ENCODE results near the gene PLEKHG4B.
"Not testable (repeated sequence)": the region's sequence is repeated elsewhere in the genome, so short reads cannot be mapped to it uniquely, and the experiment has no call there.

PLEKHG4B gene

DNA sequence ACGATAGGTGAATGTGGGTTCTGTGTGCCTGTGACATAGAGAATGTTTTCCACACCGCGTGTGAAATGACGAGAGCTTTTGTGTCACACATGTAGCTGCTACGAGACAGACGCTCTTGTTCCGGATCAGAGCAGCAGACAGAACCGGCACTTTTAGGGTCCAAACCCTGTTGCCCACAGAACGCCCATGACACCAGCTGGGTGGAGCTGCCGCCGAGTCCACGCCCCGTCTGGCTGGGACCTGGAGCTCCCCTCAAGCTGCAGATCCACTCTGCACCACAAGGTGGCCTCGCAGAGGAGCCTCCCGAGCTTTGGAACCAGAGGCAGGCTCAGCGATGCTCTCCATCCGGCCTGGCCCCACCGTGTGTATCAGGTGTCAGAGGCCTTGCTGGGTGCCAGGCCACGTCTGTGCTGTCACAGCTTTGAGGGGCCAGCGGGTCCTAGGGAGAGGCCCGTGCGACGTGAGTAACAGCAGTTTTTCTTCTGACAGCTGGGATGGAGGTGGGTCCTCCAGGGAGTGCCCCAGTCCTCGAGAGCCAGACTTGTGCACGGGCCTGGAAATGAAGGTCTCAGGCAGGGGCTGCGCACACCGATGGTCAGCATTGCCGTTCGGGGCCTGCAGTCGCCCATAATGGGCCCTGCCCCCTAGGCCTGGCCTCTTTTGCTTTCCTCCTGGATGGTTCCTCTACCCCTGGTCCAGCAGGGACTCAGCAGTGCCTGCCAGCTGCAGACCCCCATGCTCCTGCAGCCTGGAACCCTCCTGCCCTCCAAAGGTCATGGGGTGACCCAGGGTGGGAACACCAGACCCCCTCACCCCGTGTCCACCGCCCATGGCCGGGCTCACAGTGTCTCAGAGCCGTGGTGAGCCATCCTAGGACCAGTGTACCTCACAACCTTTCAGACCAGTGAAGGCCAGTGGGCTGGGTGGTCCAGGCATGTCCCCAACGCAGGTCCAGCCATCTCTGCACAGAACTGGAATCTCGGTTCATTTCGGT, 96.8 kb downstream of the PLEKHG4B start:
- DNase-seq (ENCODE audit: low spot score): peak; percentile 85

GRCh38 chr5:189486-189885, 97.5 kb downstream of the PLEKHG4B start:
- DNase-seq (ENCODE audit: low spot score): no peak

DNA sequence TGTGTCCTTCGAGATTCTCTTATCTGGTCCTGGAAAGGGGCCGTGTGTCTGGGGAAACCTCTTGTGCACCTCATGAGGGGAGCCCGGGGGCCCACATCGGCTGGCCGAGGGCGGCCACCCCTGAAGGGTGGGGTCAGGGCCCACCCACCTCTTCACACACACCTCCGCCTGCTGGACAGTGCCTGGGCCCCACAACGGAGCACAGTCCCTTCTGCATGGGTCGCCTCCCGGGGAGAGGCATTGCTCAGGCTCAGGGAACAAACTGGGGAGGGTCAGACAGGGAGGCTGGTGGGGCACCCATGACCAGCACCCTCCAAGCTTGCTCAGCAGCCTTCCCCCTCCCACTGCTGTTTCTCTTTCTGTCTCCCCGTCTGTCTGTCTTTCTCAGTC, 98.0 kb downstream of the PLEKHG4B start:
- no peak for DNase-seq (ENCODE audit: low spot score)

GRCh38 chr5:190366-191035, 98.5 kb downstream of the PLEKHG4B start:
- DNase-seq (ENCODE audit: low spot score): no peak

DNA sequence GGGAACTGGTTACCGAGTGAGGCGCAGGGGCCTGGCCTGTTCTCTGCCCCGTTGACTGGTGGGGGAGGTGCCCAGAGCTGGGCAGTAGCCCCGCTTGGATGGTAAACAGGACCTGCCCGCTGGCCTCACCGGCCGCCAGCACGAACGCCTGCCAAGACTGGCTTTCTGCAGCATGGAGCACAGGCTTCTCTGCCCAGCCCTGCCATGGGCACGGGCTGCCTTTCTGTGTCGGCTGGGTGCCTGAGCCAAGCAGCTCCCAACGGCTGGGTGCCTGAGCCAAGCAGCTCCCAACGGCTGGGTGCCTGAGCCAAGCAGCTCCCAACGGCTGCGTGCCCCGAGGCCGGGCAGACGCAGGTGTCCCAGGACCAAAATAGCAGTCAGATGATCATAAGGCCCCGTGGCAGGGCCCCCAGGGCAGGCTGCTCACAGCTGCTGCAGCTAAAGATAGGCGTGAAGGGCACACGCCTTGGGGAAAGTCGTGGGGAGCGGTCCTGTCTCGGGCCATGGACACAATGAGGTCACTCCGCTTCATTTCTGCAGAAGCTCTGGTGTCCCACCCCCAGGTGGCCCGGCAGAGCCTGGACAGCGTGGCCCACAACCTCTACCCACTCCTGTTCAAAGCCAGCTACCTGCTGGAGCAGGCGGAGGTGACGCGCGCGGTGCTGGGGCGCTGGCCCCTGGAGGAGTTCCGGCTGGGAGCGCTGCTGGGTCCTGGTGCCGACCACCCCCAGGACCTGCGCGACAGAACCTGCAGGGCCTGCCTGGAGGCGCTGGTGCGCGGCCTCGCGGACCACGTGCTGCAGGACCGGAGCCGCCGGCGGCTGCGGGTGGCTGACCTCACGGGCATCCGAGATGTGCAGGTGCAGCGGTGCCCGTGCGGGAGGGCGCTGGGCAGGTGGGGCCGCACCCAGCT, 99.3 kb downstream of the PLEKHG4B start, which contains the start of gene LRRC14B:
Gene LRRC14B (plus strand): TSS at position 460 of the 913 bp plus-strand sequence. CDS start 44 bp downstream, at position 504.
- no peak for DNase-seq (ENCODE audit: low spot score)

- DNase-seq (ENCODE audit: low spot score): no peak
Observed at GRCh38 chr5:191949-192690, 100.2 kb downstream of the PLEKHG4B start.

- no peak for DNase-seq (ENCODE audit: low spot score)
Observed at GRCh38 chr5:192691-192969, 100.7 kb downstream of the PLEKHG4B start.

DNA sequence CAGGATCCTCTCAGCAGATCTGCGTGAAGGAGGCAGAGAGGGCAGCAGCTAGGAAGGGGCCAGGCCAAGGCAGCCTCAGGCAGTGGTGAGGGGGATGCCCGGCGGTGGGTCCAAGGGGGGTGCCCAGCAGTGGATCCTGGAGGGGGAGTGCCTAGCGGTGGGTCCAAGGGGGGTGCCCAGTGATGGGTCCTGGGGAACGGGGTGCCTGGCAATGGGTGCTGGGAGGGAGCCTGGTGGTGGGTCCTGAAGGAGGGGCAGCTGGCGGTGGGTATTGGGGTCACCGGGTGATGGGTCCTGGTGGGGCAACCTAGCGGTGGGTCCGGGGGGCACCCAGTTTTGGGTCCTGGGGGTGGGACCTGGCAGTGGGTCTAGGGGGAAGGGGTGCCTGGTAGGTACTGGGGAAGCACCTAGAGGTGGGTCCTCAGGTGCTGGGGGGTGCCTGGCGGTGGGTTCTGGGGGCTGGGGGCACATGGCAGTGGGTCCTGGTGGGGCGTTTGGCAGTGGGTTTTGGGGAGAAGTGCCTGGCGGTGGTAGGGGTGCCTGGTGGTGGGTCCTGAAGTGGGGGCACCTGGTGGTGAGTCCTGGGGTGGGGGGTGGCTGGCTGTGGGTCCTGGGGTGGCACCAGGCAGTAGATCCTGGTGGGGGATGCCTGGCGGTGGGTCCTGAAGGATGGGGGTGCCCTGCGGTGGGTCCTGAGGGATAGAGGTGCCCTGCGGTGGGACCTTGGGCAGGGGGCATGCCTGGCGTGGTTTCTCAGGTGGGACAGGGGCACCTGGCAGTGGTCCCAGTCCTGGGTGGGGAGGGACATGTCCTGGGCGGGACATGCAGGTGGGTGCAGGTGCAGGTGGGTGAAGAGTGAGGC, 101.2 kb downstream of the PLEKHG4B start:
- no peak for DNase-seq (ENCODE audit: low spot score)

DNA sequence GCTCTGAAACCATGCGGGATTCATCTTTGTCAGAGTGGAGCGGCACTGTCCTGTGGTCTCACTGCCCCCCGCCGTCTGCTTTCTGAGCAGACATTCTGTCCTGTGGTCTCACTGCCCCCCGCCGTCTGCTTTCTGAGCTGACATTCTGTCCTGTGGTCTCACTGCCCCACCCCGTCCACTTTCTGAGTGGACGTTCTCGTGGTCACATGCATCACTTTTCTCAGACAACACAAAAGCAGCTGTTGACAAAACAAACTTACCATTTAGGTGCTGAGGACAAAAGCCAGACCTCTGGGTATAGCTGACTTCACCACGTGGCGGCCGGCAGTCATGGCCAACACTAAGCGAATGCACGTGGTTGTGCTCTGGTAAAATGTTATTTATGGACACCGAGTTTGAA, 102.1 kb downstream of the PLEKHG4B start:
- no peak for DNase-seq (ENCODE audit: low spot score)

- no peak for DNase-seq (ENCODE audit: low spot score)
Observed at GRCh38 chr5:194603-195209, 102.7 kb downstream of the PLEKHG4B start.

- DNase-seq (ENCODE audit: low spot score): no peak
Observed at GRCh38 chr5:195401-196160, 103.6 kb downstream of the PLEKHG4B start.

DNA sequence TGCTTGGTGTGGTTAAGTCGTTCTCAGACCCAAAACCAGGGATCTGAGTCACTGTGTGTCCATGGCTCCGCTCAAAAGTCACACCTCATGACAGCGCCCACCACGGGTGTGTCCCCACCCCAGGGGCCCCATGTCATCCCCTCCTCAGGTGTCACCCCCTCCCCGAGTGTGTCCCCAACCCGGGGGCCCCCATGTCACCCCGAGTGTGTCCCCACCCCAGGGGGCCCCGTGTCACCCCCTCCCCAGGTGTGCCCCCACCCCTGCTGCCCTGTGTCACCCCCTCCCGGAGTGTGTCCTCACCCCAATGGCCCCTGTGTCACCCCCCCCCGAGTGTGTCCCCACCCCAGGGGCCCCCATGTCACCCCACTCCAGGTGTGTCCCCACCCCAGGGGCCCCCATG, 104.4 kb downstream of the PLEKHG4B start:
- no peak for DNase-seq (ENCODE audit: low spot score)

DNA sequence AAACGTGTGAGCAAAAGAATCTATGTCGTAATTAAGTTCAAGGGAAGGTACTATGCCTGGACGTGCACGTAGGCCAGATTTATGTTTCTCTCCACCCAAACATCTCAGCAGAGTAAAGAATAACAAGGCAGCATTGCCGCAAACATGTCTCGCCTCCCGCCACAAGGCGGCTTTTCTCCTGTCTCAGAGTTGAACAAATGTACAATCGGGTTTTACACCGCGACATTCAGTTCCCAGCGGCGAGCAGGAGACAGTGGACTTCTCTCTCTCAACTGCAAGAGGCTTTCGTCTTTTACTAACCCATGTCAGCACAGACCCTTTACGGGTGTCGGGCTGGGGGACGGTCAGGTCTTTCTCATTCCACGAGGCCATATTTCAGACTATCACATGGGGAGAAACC, 105.1 kb downstream of the PLEKHG4B start:
- DNase-seq (ENCODE audit: low spot score): not testable (repeated sequence)

DNA sequence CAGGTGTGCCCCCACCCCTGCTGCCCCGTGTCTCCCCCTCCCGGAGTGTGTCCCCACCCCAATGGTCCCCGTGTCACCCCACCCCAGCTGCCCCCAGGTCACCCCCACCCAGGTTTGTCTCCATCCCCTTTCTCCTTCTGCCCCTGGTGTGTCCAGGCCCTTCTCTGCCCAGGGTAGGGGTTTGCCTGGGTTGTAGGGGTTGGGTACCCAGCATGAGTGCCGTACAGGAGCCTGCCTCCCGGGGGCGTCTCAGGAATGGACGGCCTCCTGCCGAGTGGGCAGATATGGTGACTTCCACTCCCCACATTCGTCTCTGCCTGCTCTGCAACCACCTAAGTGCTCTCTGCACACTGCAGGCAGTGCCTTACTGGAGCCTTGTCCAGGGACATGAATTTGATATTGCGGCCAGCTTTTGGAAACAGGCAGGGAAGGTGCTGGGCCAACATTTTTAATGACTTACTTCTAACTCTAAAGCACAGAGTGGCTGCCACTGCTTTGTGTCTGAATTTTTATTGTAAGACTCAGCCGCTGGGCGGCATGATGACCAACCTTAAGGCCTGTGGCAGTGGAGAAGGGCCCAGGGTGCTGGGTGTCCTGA, 106.0 kb downstream of the PLEKHG4B start:
- no peak for DNase-seq (ENCODE audit: low spot score)

- no peak for DNase-seq (ENCODE audit: low spot score)
Observed at GRCh38 chr5:198516-199196, 106.7 kb downstream of the PLEKHG4B start.

GRCh38 chr5:199197-199949, 107.4 kb downstream of the PLEKHG4B start:
- no peak for DNase-seq (ENCODE audit: low spot score)

DNA sequence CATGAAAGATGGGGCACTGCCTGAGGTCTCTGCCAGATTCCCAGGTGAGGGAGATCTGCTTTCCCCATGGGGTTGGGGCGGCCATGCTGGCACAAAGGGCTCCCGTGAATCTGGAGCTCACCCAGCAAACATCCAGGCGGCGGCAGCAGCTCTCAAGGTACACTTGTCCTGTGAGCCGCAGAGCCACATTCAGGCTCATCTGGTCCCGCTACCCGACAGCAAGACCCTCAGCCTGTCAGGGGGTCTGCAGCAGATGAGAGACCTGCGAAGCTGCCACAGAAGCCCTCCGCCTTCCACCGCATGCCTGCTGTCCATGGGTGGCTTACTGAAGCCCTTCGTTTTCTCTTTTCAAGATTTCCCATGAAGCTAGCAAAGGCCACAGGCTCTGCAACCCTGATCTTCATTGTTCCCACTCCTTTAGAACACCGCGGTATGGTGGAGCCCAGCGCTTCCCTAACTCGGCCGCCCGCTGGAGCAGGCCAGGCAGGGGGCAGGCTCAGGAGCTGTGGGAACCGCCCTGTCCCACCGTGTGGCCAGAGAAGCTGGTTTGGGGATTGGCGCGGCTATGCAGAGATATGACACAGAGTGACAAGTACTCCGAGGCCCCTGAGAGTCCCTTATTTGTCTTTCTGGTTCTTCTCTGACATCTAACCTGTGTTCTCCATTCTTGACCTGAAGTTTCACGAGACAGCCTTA, 108.1 kb downstream of the PLEKHG4B start:
- DNase-seq (ENCODE audit: low spot score): no peak
